Trophoblast cell (in vitro differentiated cells and primary cell): ENCODE data around the gene CMKLR1.

ENCODE experiments used
- DNase-seq, 2 donors: peaks; one replicate each; pipeline ENCODE4 v3.0.0-alpha.2; 2016
- H2AFZ ChIP-seq: 2 replicates; pipeline ENCODE4 v1.6.1; 2013; ENCODE audit warnings: low read length, moderate library complexity, mild to moderate bottlenecking; ENCODE audit not compliant: insufficient read depth, poor library complexity
- H2AK5ac ChIP-seq: 2 replicates; pipeline ENCODE4 v1.6.1; 2013; ENCODE audit warnings: mild to moderate bottlenecking, low read length
- H2BK120ac ChIP-seq: 2 replicates; pipeline ENCODE4 v1.6.1; 2013; ENCODE audit warnings: low read length, mild to moderate bottlenecking, moderate library complexity; ENCODE audit not compliant: insufficient read depth, poor library complexity
- H2BK12ac ChIP-seq: 2 replicates; pipeline ENCODE4 v1.6.1; 2013; ENCODE audit warnings: mild to moderate bottlenecking, low read length, moderate library complexity
- H2BK5ac ChIP-seq: 2 replicates; pipeline ENCODE4 v1.6.1; 2013; ENCODE audit warnings: low read length, low read depth, moderate library complexity, mild to moderate bottlenecking; ENCODE audit not compliant: poor library complexity
- H3K14ac ChIP-seq: 2 replicates; pipeline ENCODE4 v1.6.1; 2013; ENCODE audit warnings: mild to moderate bottlenecking, low read length
- H3K18ac ChIP-seq: 2 replicates; pipeline ENCODE4 v1.6.1; 2013; ENCODE audit warnings: mild to moderate bottlenecking, low read length
- H3K23ac ChIP-seq: 2 replicates; pipeline ENCODE4 v1.6.1; 2013; ENCODE audit warnings: low read length
- H3K27ac ChIP-seq: 2 replicates; pipeline ENCODE4 v1.5.1; 2013; ENCODE audit warnings: low read depth, mild to moderate bottlenecking, inconsistent platforms, low read length, moderate library complexity
- H3K27me3 ChIP-seq: 2 replicates; pipeline ENCODE4 v1.6.1; 2013; ENCODE audit warnings: inconsistent platforms, mild to moderate bottlenecking, low read length, moderate library complexity; ENCODE audit not compliant: insufficient read depth
- H3K36me3 ChIP-seq, 2 experiments: 1 replicate in 1 of 2; 2 replicates in 1 of 2; pipeline ENCODE4 v1.6.1; 2013; ENCODE audit warnings: low read length in 2 of 2, mild to moderate bottlenecking in 2 of 2, moderate library complexity in 1 of 2; ENCODE audit not compliant: insufficient read depth in 2 of 2, control insufficient read depth in 1 of 2
- H3K4ac ChIP-seq: 2 replicates; pipeline ENCODE4 v1.6.1; 2013; ENCODE audit warnings: low read depth, mild to moderate bottlenecking, low read length, moderate library complexity
- H3K4me1 ChIP-seq, 2 experiments: 1 replicate in 1 of 2; 2 replicates in 1 of 2; pipeline ENCODE4 v1.6.1; 2013; ENCODE audit warnings: low read length in 2 of 2, mild to moderate bottlenecking in 2 of 2, moderate library complexity in 1 of 2; ENCODE audit not compliant: insufficient read depth in 2 of 2, control insufficient read depth in 1 of 2
- H3K4me2 ChIP-seq: 2 replicates; pipeline ENCODE4 v1.6.1; 2013; ENCODE audit warnings: inconsistent platforms, mild to moderate bottlenecking, low read length, moderate library complexity
- H3K4me3 ChIP-seq: 2 replicates; pipeline ENCODE4 v1.5.1; 2013; ENCODE audit warnings: mild to moderate bottlenecking, low read depth, low read length, inconsistent platforms
- H3K79me1 ChIP-seq: one replicate; pipeline ENCODE4 v1.6.1; 2013; ENCODE audit warnings: low read length
- H3K79me2 ChIP-seq: 2 replicates; pipeline ENCODE4 v1.6.1; 2013; ENCODE audit warnings: low read length, mild to moderate bottlenecking; ENCODE audit not compliant: control insufficient read depth, insufficient read depth, poor library complexity
- H3K9ac ChIP-seq: 2 replicates; pipeline ENCODE4 v1.6.1; 2013; ENCODE audit warnings: mild to moderate bottlenecking, low read length
- H3K9me3 ChIP-seq: 2 replicates; pipeline ENCODE4 v1.6.1; 2013; ENCODE audit warnings: low read depth, mild to moderate bottlenecking, control low read depth, inconsistent platforms, low read length; ENCODE audit not compliant: insufficient read depth
- H4K12ac ChIP-seq: 2 replicates; pipeline ENCODE4 v1.6.1; 2013; ENCODE audit warnings: low read depth, mild to moderate bottlenecking, low read length, moderate library complexity
- H4K8ac ChIP-seq: 2 replicates; pipeline ENCODE4 v1.6.1; 2013; ENCODE audit warnings: low read depth, mild to moderate bottlenecking, low read length, moderate library complexity
- H4K91ac ChIP-seq: one replicate; pipeline ENCODE4 v1.6.1; 2013; ENCODE audit warnings: low read depth, mild to moderate bottlenecking, low read length, moderate library complexity
- WGBS: extraction: QIAGEN DNeasy Blood & Tissue Kit; methylation state at CpG from one replicate; pipeline ENCODE4 v1.1.7; 2013; ENCODE audit warnings: missing lambda C conversion rate; ENCODE audit not compliant: insufficient read length, insufficient coverage; ENCODE audit errors: extremely low coverage; 5-methylcytosine and 5-hydroxymethylcytosine counted together

CMKLR1 gene

GRCh38 chr12:108333898-108334699, 5.0 kb downstream of the CMKLR1 start:
- H2AFZ ChIP-seq: no peak overlapping the region
- no CpG with 5 or more reads among the region's 10 CpGs for WGBS

GRCh38 chr12:108332791-108333382, 6.2 kb downstream of the CMKLR1 start:
- Histone ChIP-seq H3K79me2 (no peaks in the 10 kb centered on the region), H2AK5ac (no peak overlapping the region), H3K4me3 (no peak overlapping the region), H3K18ac (no peak overlapping the region), H2BK120ac (no peak overlapping the region), H3K4me1 (peaks cover 2 to 5% of the 10 kb centered on the region in 2 experiments), H3K4me2 (no peak overlapping the region), H3K79me1 (no peaks in the 10 kb centered on the region), H2BK12ac (no peak overlapping the region), H3K27ac (no peak overlapping the region), H4K91ac (no peak overlapping the region), H4K8ac (no peak overlapping the region), H3K9ac (no peak overlapping the region), H3K23ac (no peak overlapping the region), H3K36me3 (no peaks in the 10 kb centered on the region), H3K27me3 (no peaks in the 10 kb centered on the region), H3K9me3 (no peaks in the 10 kb centered on the region), H2BK5ac (no peak overlapping the region), H3K4ac (no peak overlapping the region), H2AFZ (no peak overlapping the region), H3K14ac (no peak overlapping the region), H4K12ac (no peak overlapping the region)
- no CpG with 5 or more reads among the region's 3 CpGs for WGBS
- peak; percentile 38 to 53 for DNase-seq

More at GRCh38 chr12:108333898-108334699, 5.0 kb downstream of the CMKLR1 start:
- no peak overlapping the region for H4K91ac ChIP-seq
- H2BK12ac ChIP-seq: no peak overlapping the region
- no peak overlapping the region for H3K14ac ChIP-seq
- no peak overlapping the region for H3K18ac ChIP-seq
- peaks cover 2 to 5% of the 10 kb centered on the region in 2 experiments for H3K4me1 ChIP-seq
- DNase-seq: peak; percentile 45 to 83
- no peak overlapping the region for H2BK120ac ChIP-seq
- no peak overlapping the region for H3K4me2 ChIP-seq
- H4K12ac ChIP-seq: no peak overlapping the region
- no peaks in the 10 kb centered on the region for H3K27me3 ChIP-seq
- no peak overlapping the region for H2BK5ac ChIP-seq
- no peak overlapping the region for H3K4ac ChIP-seq
- no peak overlapping the region for H3K9ac ChIP-seq
- H3K27ac ChIP-seq: no peak overlapping the region
- H2AK5ac ChIP-seq: no peak overlapping the region
- H3K9me3 ChIP-seq: no peaks in the 10 kb centered on the region
- no peak overlapping the region for H3K23ac ChIP-seq
- H4K8ac ChIP-seq: no peak overlapping the region
- no peaks in the 10 kb centered on the region for H3K36me3 ChIP-seq
- H3K4me3 ChIP-seq: no peak overlapping the region
- H3K79me1 ChIP-seq: no peaks in the 10 kb centered on the region
- H3K79me2 ChIP-seq: no peaks in the 10 kb centered on the region

- Histone ChIP-seq H3K4me1 (peaks cover 4 to 7% of the 10 kb centered on the region in 2 experiments), H3K9ac (no peak overlapping the region), H2BK12ac (no peak overlapping the region), H2BK120ac (no peak overlapping the region), H3K4me3 (no peak overlapping the region), H3K27ac (no peak overlapping the region), H2AFZ (no peak overlapping the region), H2AK5ac (no peak overlapping the region), H3K79me2 (no peaks in the 10 kb centered on the region), H4K12ac (no peak overlapping the region), H3K36me3 (no peaks in the 10 kb centered on the region), H3K4ac (no peak overlapping the region), H3K14ac (no peak overlapping the region), H3K23ac (no peak overlapping the region), H3K79me1 (no peaks in the 10 kb centered on the region), H4K8ac (no peak overlapping the region), H3K18ac (no peak overlapping the region), H3K9me3 (no peaks in the 10 kb centered on the region), H3K27me3 (no peaks in the 10 kb centered on the region), H3K4me2 (no peak overlapping the region), H4K91ac (no peak overlapping the region), H2BK5ac (no peak overlapping the region)
- WGBS: no CpG with 5 or more reads among the region's 7 CpGs
- DNase-seq: no peak
Observed at GRCh38 chr12:108328420-108328819, 10.7 kb downstream of the CMKLR1 start.

- H3K23ac ChIP-seq: no peak overlapping the region
- H3K79me1 ChIP-seq: no peaks in the 10 kb centered on the region
- no peak overlapping the region for H2BK120ac ChIP-seq
- no peak overlapping the region for H3K9ac ChIP-seq
- H4K91ac ChIP-seq: no peak overlapping the region
- no peak overlapping the region for H4K8ac ChIP-seq
- H2AFZ ChIP-seq: no peak overlapping the region
- no peak overlapping the region for H2AK5ac ChIP-seq
- H3K4me2 ChIP-seq: no peak overlapping the region
- H2BK5ac ChIP-seq: no peak overlapping the region
- no peaks in the 10 kb centered on the region for H3K9me3 ChIP-seq
- no peak overlapping the region for H2BK12ac ChIP-seq
- no peak overlapping the region for H3K18ac ChIP-seq
- H3K79me2 ChIP-seq: no peaks in the 10 kb centered on the region
- H3K4me3 ChIP-seq: no peak overlapping the region
- no peak overlapping the region for H3K14ac ChIP-seq
- no peaks in the 10 kb centered on the region for H3K27me3 ChIP-seq
- no peak overlapping the region for H4K12ac ChIP-seq
- WGBS: no CpG with 5 or more reads among the region's 15 CpGs
- H3K4me1 ChIP-seq: peaks cover 4 to 5% of the 10 kb centered on the region in 2 experiments
- DNase-seq: no peak
- no peaks in the 10 kb centered on the region for H3K36me3 ChIP-seq
- no peak overlapping the region for H3K4ac ChIP-seq
- no peak overlapping the region for H3K27ac ChIP-seq
Observed at GRCh38 chr12:108327621-108328344, 11.3 kb downstream of the CMKLR1 start.
